Kidney (tissue), 14 donors: Measurements from ENCODE around the gene LHCGR. TPM values are rescaled to one million over a fixed set of nuclear protein-coding genes. Genes with fewer than 3 reads are reported as not detected.
"Not testable (repeated sequence)": the region's sequence is repeated elsewhere in the genome, so short reads cannot be mapped to it uniquely, and the experiment has no call there.

ENCODE experiments used
- DNase-seq, 5 donors: peaks; one replicate each; pipeline ENCODE4 v3.0.0-alpha.2; 2013 to 2020
- FAIRE-seq: peaks from 2 replicates; lab custom pipeline; 2012; peaks lifted over from hg19 to GRCh38; lab: Jason Lieb, UNC
- H3K27ac ChIP-seq, 2 donors: one replicate each; pipeline ENCODE4 v1.7.0; 2013; ENCODE audit warnings: low read depth in 2 of 2, low read length in 2 of 2, inconsistent platforms in 1 of 2
- H3K27me3 ChIP-seq: one replicate; pipeline ENCODE4 v1.7.1; 2013; ENCODE audit warnings: low read length, inconsistent platforms; ENCODE audit not compliant: control insufficient read depth, insufficient read depth
- H3K36me3 ChIP-seq, 3 donors: one replicate each; pipeline versions ENCODE4 v1.7.0 to v1.7.1; 2013; ENCODE audit warnings: low read length in 3 of 3, control low read depth in 1 of 3, inconsistent platforms in 1 of 3; ENCODE audit not compliant: insufficient read depth in 3 of 3, control insufficient read depth in 2 of 3
- H3K4me1 ChIP-seq, 3 donors: one replicate each; pipeline versions ENCODE4 v1.7.0 to v1.7.1; 2013; ENCODE audit warnings: low read length in 3 of 3, inconsistent platforms in 1 of 3, low read depth in 1 of 3; ENCODE audit not compliant: control insufficient read depth in 2 of 3, insufficient read depth in 2 of 3
- H3K4me3 ChIP-seq, 3 donors: one replicate each; pipeline versions ENCODE4 v1.7.0 to v1.8.1; 2013; ENCODE audit warnings: low read length in 3 of 3, control low read depth in 1 of 3, inconsistent platforms in 1 of 3
- H3K9ac ChIP-seq, 3 donors: one replicate each; pipeline versions ENCODE4 v1.7.0 to v1.7.1; 2013; ENCODE audit warnings: low read length in 3 of 3, control low read depth in 1 of 3, inconsistent platforms in 1 of 3
- H3K9me3 ChIP-seq, 3 donors: one replicate each; pipeline versions ENCODE4 v1.7.0 to v1.7.1; 2013; ENCODE audit warnings: low read length in 3 of 3, control low read depth in 1 of 3, inconsistent platforms in 1 of 3; ENCODE audit not compliant: control insufficient read depth in 2 of 3, insufficient read depth in 1 of 3
- CTCF ChIP-seq: IDR thresholded peaks from 3 replicates; pipeline ENCODE4 v1.5.1; 2012; ENCODE audit warnings: mild to moderate bottlenecking, moderate library complexity, borderline replicate concordance; ENCODE audit not compliant: insufficient read depth; ENCODE audit errors: extremely low read depth
- intact Hi-C: fragments of 100-400 bp; cut with DNase I; formaldehyde crosslinking; loops from one replicate; pipeline ENCODE4 v1.11.1; 2022
- polyA plus RNA-seq: library from polyadenylated mRNA; stranded (reverse); fragments of 350-450 nt; fragmentation: Illumina TruSeq; extraction: RNeasy Lipid Tissue Mini Kit (QIAGEN cat#74804); gene quantifications from one replicate; pipeline ENCODE4 v1.2.3, GENCODE V29; 2014; ENCODE audit warnings: low read depth, low replicate concordance; ENCODE audit not compliant: insufficient read depth
- total RNA-seq: library from RNA; stranded (reverse); fragmentation: NEBNext Ultra II Directional; extraction: Animal tissue kit (Norgen Biotek cat#: 25700); gene quantifications from one replicate; pipeline ENCODE4 v1.2.1, GENCODE V29; 2021
- donor health status: control.
- donor health status: control.
- donor health status: control.
- donor health status: control.
- donor health status: control.
- donor health status: DM: yes; HTN: yes; CAD: no.
- donor health status: Normal renal cell carcinoma (clear cell type).

Gene LHCGR
- total and polyA plus RNA-seq, 2 donors from 2014 or later, result not detected

- Histone ChIP-seq H3K9ac (no peak overlapping the region), H3K9me3 (no peaks in the 10 kb centered on the region), H3K27ac (no peak overlapping the region), H3K36me3 (no peaks in the 10 kb centered on the region), H3K4me3 (no peak overlapping the region), H3K27me3 (no peaks in the 10 kb centered on the region), H3K4me1 (no peaks in the 10 kb centered on the region)
- intact Hi-C loops, result no loop called here
- no peak for TF ChIP-seq CTCF
- DNase-seq (no peak), FAIRE-seq (no peak)
These were observed 46.2 kb downstream of the LHCGR start for GRCh38 chr2:48709096-48710034.

GRCh38 chr2:48707466-48707865 is 48.1 kb downstream of the LHCGR start:
- FAIRE-seq, result no peak
- Histone ChIP-seq H3K9ac (no peak overlapping the region), H3K27me3 (no peaks in the 10 kb centered on the region), H3K4me3 (no peak overlapping the region), H3K27ac (no peak overlapping the region), H3K4me1 (no peaks in the 10 kb centered on the region), H3K9me3 (no peaks in the 10 kb centered on the region), H3K36me3 (no peaks in the 10 kb centered on the region)
- no peak for TF ChIP-seq CTCF
- intact Hi-C loops, result no loop called here
- DNase-seq, result no peak

GRCh38 chr2:48703621-48704020 is 51.9 kb downstream of the LHCGR start:
- H3K27me3 ChIP-seq, intact Hi-C loops, H3K36me3 ChIP-seq, FAIRE-seq, H3K9me3 ChIP-seq, H3K9ac ChIP-seq, H3K27ac ChIP-seq, DNase-seq, H3K4me1 ChIP-seq, H3K4me3 ChIP-seq: not testable (repeated sequence)

GRCh38 chr2:48699348-48699930 is 56.1 kb downstream of the LHCGR start:
- H3K4me3 ChIP-seq, result no peak overlapping the region
- H3K9me3 ChIP-seq, result no peaks in the 10 kb centered on the region
- intact Hi-C loops, result no loop called here
- no peak overlapping the region for H3K27ac ChIP-seq
- no peak for TF ChIP-seq CTCF
- no peak overlapping the region for H3K9ac ChIP-seq
- H3K27me3 ChIP-seq, result no peaks in the 10 kb centered on the region
- H3K36me3 ChIP-seq, result no peaks in the 10 kb centered on the region
- H3K4me1 ChIP-seq, result no peaks in the 10 kb centered on the region
- DNase-seq (peak in 1 of 5 donors; percentile 6), FAIRE-seq (no peak)
